Measurements from ENCODE around the gene UBAP1L. TPM values are rescaled to one million over a fixed set of nuclear protein-coding genes. Genes with fewer than 3 reads are reported as not detected.
"Not testable (repeated sequence)": the region's sequence is repeated elsewhere in the genome, so short reads cannot be mapped to it uniquely, and the experiment has no call there.

Gene UBAP1L
- total RNA-seq, 1 donor from 2014 or later, result 2.3 TPM

GRCh38 chr15:65094294-65094995, 20.6 kb downstream of the UBAP1L start:
- no peak overlapping the region for H3K4me3 Mint-ChIP-seq (ENCODE audit: unreplicated experiment)
- no peak for DNase-seq (ENCODE audit: low spot score)
- no peaks in the 10 kb centered on the region for H3K27me3 Mint-ChIP-seq (ENCODE audit: low read depth)
- no peaks in the 10 kb centered on the region for H3K9me3 Mint-ChIP-seq (ENCODE audit: low read depth)
- H3K36me3 Mint-ChIP-seq (ENCODE audit: low read depth), result peaks cover 11% of the 10 kb centered on the region
- H3K4me1 Mint-ChIP-seq (ENCODE audit: low read depth), result peaks cover 23% of the 10 kb centered on the region
- no peak for TF ChIP-seq CTCF (IDR thresholded peaks at IDR 0.05)
- no peak overlapping the region for H3K27ac Mint-ChIP-seq (ENCODE audit: unreplicated experiment)

GRCh38 chr15:65093793-65094170, 21.2 kb downstream of the UBAP1L start:
- not testable (repeated sequence) for H3K27me3 Mint-ChIP-seq (ENCODE audit: low read depth); H3K9me3 Mint-ChIP-seq (ENCODE audit: low read depth); H3K27ac Mint-ChIP-seq (ENCODE audit: unreplicated experiment); DNase-seq (ENCODE audit: low spot score); H3K36me3 Mint-ChIP-seq (ENCODE audit: low read depth); H3K4me3 Mint-ChIP-seq (ENCODE audit: unreplicated experiment)
- peaks cover 23% of the 10 kb centered on the region for H3K4me1 Mint-ChIP-seq (ENCODE audit: low read depth)

GRCh38 chr15:65092911-65093792, 21.8 kb downstream of the UBAP1L start:
- no peaks in the 10 kb centered on the region for H3K27me3 Mint-ChIP-seq (ENCODE audit: low read depth)
- H3K4me1 Mint-ChIP-seq (ENCODE audit: low read depth), result peaks cover 24% of the 10 kb centered on the region
- no peak overlapping the region for H3K27ac Mint-ChIP-seq (ENCODE audit: unreplicated experiment)
- TF ChIP-seq CTCF (IDR thresholded peaks at IDR 0.05), result no peak
- H3K36me3 Mint-ChIP-seq (ENCODE audit: low read depth), result peaks cover 3% of the 10 kb centered on the region
- no peaks in the 10 kb centered on the region for H3K9me3 Mint-ChIP-seq (ENCODE audit: low read depth)
- DNase-seq (ENCODE audit: low spot score), result peak; percentile 70
- no peak overlapping the region for H3K4me3 Mint-ChIP-seq (ENCODE audit: unreplicated experiment)

GRCh38 chr15:65091946-65092770, 22.8 kb downstream of the UBAP1L start:
- H3K27me3 Mint-ChIP-seq (ENCODE audit: low read depth), result no peaks in the 10 kb centered on the region
- no peak overlapping the region for H3K27ac Mint-ChIP-seq (ENCODE audit: unreplicated experiment)
- no peak overlapping the region for H3K4me3 Mint-ChIP-seq (ENCODE audit: unreplicated experiment)
- peaks cover 31% of the 10 kb centered on the region for H3K4me1 Mint-ChIP-seq (ENCODE audit: low read depth)
- peak; percentile 27 for DNase-seq (ENCODE audit: low spot score)
- no peaks in the 10 kb centered on the region for H3K36me3 Mint-ChIP-seq (ENCODE audit: low read depth)
- H3K9me3 Mint-ChIP-seq (ENCODE audit: low read depth), result no peaks in the 10 kb centered on the region
- TF ChIP-seq CTCF (IDR thresholded peaks at IDR 0.05), result no peak

- H3K4me3 Mint-ChIP-seq (ENCODE audit: unreplicated experiment), result no peak overlapping the region
- no peaks in the 10 kb centered on the region for H3K9me3 Mint-ChIP-seq (ENCODE audit: low read depth)
- no peaks in the 10 kb centered on the region for H3K36me3 Mint-ChIP-seq (ENCODE audit: low read depth)
- H3K27ac Mint-ChIP-seq (ENCODE audit: unreplicated experiment), result no peak overlapping the region
- TF ChIP-seq CTCF (IDR thresholded peaks at IDR 0.05), result no peak
- DNase-seq (ENCODE audit: low spot score), result no peak
- peaks cover 14% of the 10 kb centered on the region for H3K27me3 Mint-ChIP-seq (ENCODE audit: low read depth)
- H3K4me1 Mint-ChIP-seq (ENCODE audit: low read depth), result peaks cover 18% of the 10 kb centered on the region
Measured at GRCh38 chr15:65089206-65089824, 25.7 kb downstream of the UBAP1L start.

All from chondrocyte (in vitro differentiated cells).